Esophagus muscularis mucosa (tissue), 4 donors: ENCODE measurements around the gene PRKN. TPM values are rescaled to one million over a fixed set of nuclear protein-coding genes. Genes with fewer than 3 reads are reported as not detected.

Experiments
- DNase-seq: peaks from one replicate; pipeline ENCODE4 v3.0.0-alpha.2; 2017; ENCODE audit errors: extremely low spot score
- H3K27ac ChIP-seq, 4 donors: fragments of 200-600 bp; sonication (generic); replicated peaks in 1 of 4; 1 replicate in 3 of 4; 2 replicates in 1 of 4; pipeline ENCODE4 v1.5.1; 2016 to 2019; ENCODE audit warnings: mild to moderate bottlenecking in 1 of 4
- H3K27me3 ChIP-seq, 4 donors: fragments of 200-600 bp; sonication (generic); one replicate each; pipeline versions ENCODE4 v1.5.1 to v1.6.0; 2016 to 2019
- H3K36me3 ChIP-seq, 4 donors: fragments of 200-600 bp; sonication (generic); one replicate each; pipeline ENCODE4 v1.5.1; 2016 to 2019
- H3K4me1 ChIP-seq, 4 donors: fragments of 200-600 bp; sonication (generic); one replicate each; pipeline ENCODE4 v1.5.1; 2016 to 2019
- H3K4me3 ChIP-seq, 4 donors: fragments of 200-600 bp; sonication (generic); 1 replicate in 2 of 4; 2 replicates in 2 of 4; pipeline ENCODE4 v1.5.1; 2016 to 2019; ENCODE audit warnings: mild to moderate bottlenecking in 4 of 4, moderate library complexity in 1 of 4
- H3K9me3 ChIP-seq, 4 donors: fragments of 200-600 bp; sonication (generic); 1 replicate in 3 of 4; 2 replicates in 1 of 4; pipeline ENCODE4 v1.5.1; 2016 to 2019
- CTCF ChIP-seq, 3 experiments: fragments of 200-600 bp in 2 of 3; fragments of 450-650 bp in 1 of 3; sonication (generic) in 2 of 3; IDR thresholded peaks; one replicate each; pipeline ENCODE4 v1.5.1; 2017 to 2019; ENCODE audit warnings: antibody characterized with exemption in 3 of 3, mild to moderate bottlenecking in 2 of 3, moderate library complexity in 1 of 3
- EP300 ChIP-seq: sonication (generic); formaldehyde crosslinking; IDR thresholded peaks from one replicate; pipeline ENCODE4 v1.6.1; 2017; ENCODE audit warnings: antibody characterized with exemption
- POLR2A ChIP-seq: fragments of 450-650 bp; IDR thresholded peaks from one replicate; pipeline ENCODE4 v1.6.1; 2017; ENCODE audit warnings: antibody characterized with exemption, moderate library complexity, mild to moderate bottlenecking, low read depth
- POLR2AphosphoS5 ChIP-seq, 2 donors: sonication (generic); formaldehyde crosslinking; IDR thresholded peaks; one replicate each; pipeline ENCODE4 v1.6.1; 2017; ENCODE audit warnings: antibody characterized with exemption in 2 of 2
- WGBS: methylation state at CpG from one replicate; pipeline ENCODE4 v1.1.5; 2018; 5-methylcytosine and 5-hydroxymethylcytosine counted together
- intact Hi-C: fragments of 100-400 bp; cut with DNase I; formaldehyde crosslinking; loops from one replicate; pipeline ENCODE4 v1.15.1; 2023
- total RNA-seq, 4 donors: library from RNA; depleted of rRNA; stranded (reverse); fragments of >200 nt; gene quantifications; one replicate each; pipeline versions ENCODE4 v1.1.0 to v1.2.1, GENCODE V29; 2016

Gene PRKN
- total RNA-seq, 4 donors from 2014 or later = 9.6 to 14.5 (median 10.8) TPM

GRCh38 chr6:162124710-162125435, 602.7 kb downstream of the PRKN start:
- 92% methylated on average over 15 of the region's 15 CpGs for whole genome bisulfite sequencing
- intact Hi-C loops = no loop called here
- no peaks in the 10 kb centered on the region for H3K27me3 ChIP-seq
- no peaks in the 10 kb centered on the region for H3K9me3 ChIP-seq
- peaks cover 0 to under 1% (median 0%) of the 10 kb centered on the region in 4 donors for H3K4me1 ChIP-seq
- no peak overlapping the region for H3K27ac ChIP-seq
- TF ChIP-seq POLR2AphosphoS5 (IDR thresholded peaks at IDR 0.05) (no peak), EP300 (no peak), CTCF (IDR thresholded peaks at IDR 0.05) (no peak), POLR2A (no peak)
- DNase-seq = peak; percentile 78
- H3K4me3 ChIP-seq = no peak overlapping the region
- no peaks in the 10 kb centered on the region for H3K36me3 ChIP-seq

- DNase-seq = peak; percentile 60
- intact Hi-C loops = no loop called here
- TF ChIP-seq POLR2A (no peak), CTCF (IDR thresholded peaks at IDR 0.05) (no peak), POLR2AphosphoS5 (IDR thresholded peaks at IDR 0.05) (no peak), EP300 (no peak)
- H3K4me3 ChIP-seq = no peak overlapping the region
- no peaks in the 10 kb centered on the region for H3K9me3 ChIP-seq
- WGBS = 57% methylated on average over 3 of the region's 3 CpGs
- peaks cover 0 to 5% (median 1%) of the 10 kb centered on the region in 4 donors for H3K4me1 ChIP-seq
- no peaks in the 10 kb centered on the region for H3K27me3 ChIP-seq
- no peaks in the 10 kb centered on the region for H3K36me3 ChIP-seq
- no peak overlapping the region for H3K27ac ChIP-seq
Observed at GRCh38 chr6:162123797-162124196, 603.8 kb downstream of the PRKN start.

DNA sequence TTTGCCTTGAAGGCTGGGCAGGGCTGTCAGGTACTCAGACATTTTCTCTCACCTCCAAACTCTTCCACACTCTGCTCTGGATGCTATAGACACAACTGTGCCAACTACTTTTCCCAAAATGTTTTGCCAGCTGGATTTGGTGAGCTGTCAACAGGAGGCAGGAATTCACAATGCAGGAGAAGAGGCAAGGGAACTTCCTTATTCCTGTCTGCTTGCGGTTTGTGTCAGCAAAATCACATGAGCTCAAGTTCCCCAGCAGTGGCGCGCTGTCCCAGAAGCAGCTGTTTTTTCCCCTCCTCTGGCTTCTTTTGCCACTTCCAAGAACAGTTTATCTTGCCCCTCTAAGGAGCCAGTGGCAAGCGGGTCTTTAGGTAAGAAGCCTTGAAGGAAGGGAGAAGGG, 608.2 kb downstream of the PRKN start:
- H3K36me3 ChIP-seq = no peaks in the 10 kb centered on the region
- intact Hi-C loops = no loop called here
- peaks cover 0 to 5% (median 1%) of the 10 kb centered on the region in 4 donors for H3K4me1 ChIP-seq
- 64% methylated on average over 4 of the region's 4 CpGs for WGBS
- no peaks in the 10 kb centered on the region for H3K27me3 ChIP-seq
- no peak overlapping the region for H3K4me3 ChIP-seq
- H3K27ac ChIP-seq = no peak overlapping the region
- no peak for TF ChIP-seq EP300
- no peak for TF ChIP-seq CTCF (IDR thresholded peaks at IDR 0.05)
- no peak for TF ChIP-seq POLR2AphosphoS5 (IDR thresholded peaks at IDR 0.05)
- TF ChIP-seq POLR2A = no peak
- no peaks in the 10 kb centered on the region for H3K9me3 ChIP-seq
- no peak for DNase-seq

- TF ChIP-seq CTCF (IDR thresholded peaks at IDR 0.05) (no peak), EP300 (no peak), POLR2A (no peak), POLR2AphosphoS5 (IDR thresholded peaks at IDR 0.05) (no peak)
- Histone ChIP-seq H3K4me1 (peaks cover 0 to 5% (median 1%) of the 10 kb centered on the region in 4 donors), H3K27me3 (no peaks in the 10 kb centered on the region), H3K9me3 (no peaks in the 10 kb centered on the region), H3K4me3 (no peak overlapping the region), H3K36me3 (no peaks in the 10 kb centered on the region), H3K27ac (no peak overlapping the region)
- no peak for DNase-seq
- intact Hi-C loops = no loop called here
- 79% methylated on average over 5 of the region's 5 CpGs for WGBS
Observed at GRCh38 chr6:162118706-162119105, 608.9 kb downstream of the PRKN start.
